NCI-H82 treated with DMSO at 0.1 percent for 48 hours (cell line): ENCODE measurements around the gene MAGI2.

Source experiments
- DNase-seq: peaks from one replicate; lab custom pipeline; 2025; ENCODE audit not compliant: unreplicated experiment; lab: John Stamatoyannopoulos, UW

MAGI2 gene

GRCh38 chr7:78213402-78213801 lies 1240.1 kb downstream of the MAGI2 start:
- no peak for DNase-seq

GRCh38 chr7:78212476-78213060 lies 1240.9 kb downstream of the MAGI2 start:
- no peak for DNase-seq

GRCh38 chr7:78207269-78207668 lies 1246.2 kb downstream of the MAGI2 start:
- DNase-seq, result no peak

GRCh38 chr7:78206769-78207168 lies 1246.7 kb downstream of the MAGI2 start:
- no peak for DNase-seq

- DNase-seq, result no peak
Measured at GRCh38 chr7:78203042-78203720, 1250.3 kb downstream of the MAGI2 start.

GRCh38 chr7:78198756-78199155 lies 1254.7 kb downstream of the MAGI2 start:
- no peak for DNase-seq

GRCh38 chr7:78197447-78197846 lies 1256.0 kb downstream of the MAGI2 start:
- no peak for DNase-seq

- DNase-seq, result no peak
Measured at GRCh38 chr7:78195281-78195680, 1258.2 kb downstream of the MAGI2 start.

GRCh38 chr7:78194611-78195010 lies 1258.9 kb downstream of the MAGI2 start:
- DNase-seq, result no peak

- DNase-seq, result no peak
Measured at GRCh38 chr7:78191475-78192079, 1261.9 kb downstream of the MAGI2 start.

GRCh38 chr7:78189762-78190161 lies 1263.7 kb downstream of the MAGI2 start:
- no peak for DNase-seq

- DNase-seq, result no peak
Measured at GRCh38 chr7:78185149-78185745, 1268.2 kb downstream of the MAGI2 start.

GRCh38 chr7:78184299-78184698 lies 1269.2 kb downstream of the MAGI2 start:
- DNase-seq, result no peak

GRCh38 chr7:78179827-78180477 lies 1273.5 kb downstream of the MAGI2 start:
- no peak for DNase-seq

- DNase-seq, result no peak
Measured at GRCh38 chr7:78179211-78179610, 1274.3 kb downstream of the MAGI2 start.

GRCh38 chr7:78178319-78178718 lies 1275.1 kb downstream of the MAGI2 start:
- no peak for DNase-seq

GRCh38 chr7:78176171-78176570 lies 1277.3 kb downstream of the MAGI2 start:
- DNase-seq, result no peak

- DNase-seq, result no peak
Measured at GRCh38 chr7:78175330-78176100, 1278.0 kb downstream of the MAGI2 start.

GRCh38 chr7:78173666-78174065 lies 1279.8 kb downstream of the MAGI2 start:
- DNase-seq, result no peak

GRCh38 chr7:78172933-78173591 lies 1280.4 kb downstream of the MAGI2 start:
- DNase-seq, result no peak
